ENCODE measurements around the gene ATF7IP2. TPM values are rescaled to one million over a fixed set of nuclear protein-coding genes. Genes with fewer than 3 reads are reported as not detected.
A peak's percentile ranks its signal among the peaks of the same experiment; 100 is the strongest.

The ATF7IP2 gene
- total and polyA plus RNA-seq, 11 donors = 32.4 to 54.7 (median 43.2) TPM

DNA sequence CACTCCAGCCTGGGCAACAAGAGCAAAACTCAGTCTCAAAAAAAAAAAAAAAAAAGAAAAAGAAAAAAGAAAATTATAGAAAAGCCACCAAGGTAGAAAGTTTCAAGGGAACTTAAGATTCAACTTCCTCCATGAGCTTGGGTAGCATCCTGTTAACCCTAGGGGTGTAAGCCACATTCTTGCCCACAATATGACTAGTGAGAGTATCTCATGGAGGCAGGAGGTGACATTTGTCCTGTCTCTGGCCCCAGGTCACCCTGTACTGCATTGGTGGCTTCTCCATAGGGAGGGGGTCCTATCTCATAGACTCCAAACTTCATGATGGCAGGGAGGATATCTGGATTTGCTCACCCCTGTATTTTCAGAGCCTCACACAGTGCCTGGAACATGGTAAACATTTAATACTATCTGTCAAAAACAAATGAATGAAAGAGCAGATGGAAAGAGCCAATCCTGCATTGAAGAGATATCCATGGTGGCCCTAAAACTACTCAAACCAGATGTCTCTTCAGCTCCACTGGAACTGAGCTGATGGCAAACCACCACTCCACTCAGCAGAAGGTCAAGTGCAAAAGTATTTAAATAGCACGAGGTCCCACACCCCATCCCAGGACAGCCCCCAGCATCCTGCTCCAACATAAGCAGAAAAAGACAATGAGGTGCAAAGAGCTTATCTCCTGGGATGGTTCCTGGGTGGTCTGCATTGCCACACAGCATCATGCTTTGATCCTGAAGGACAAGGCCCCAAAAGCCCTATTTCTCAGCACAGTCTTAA, 144.2 kb downstream of the ATF7IP2 start:
- peaks cover 0 to 93% (median 62%) of the 10 kb centered on the region in 9 donors for H3K36me3 ChIP-seq
- ATAC-seq (peak in 3 of 4 donors; percentile 40 to 64 (median 60)), DNase-seq (no peak)
- TF ChIP-seq, protein P1, sequence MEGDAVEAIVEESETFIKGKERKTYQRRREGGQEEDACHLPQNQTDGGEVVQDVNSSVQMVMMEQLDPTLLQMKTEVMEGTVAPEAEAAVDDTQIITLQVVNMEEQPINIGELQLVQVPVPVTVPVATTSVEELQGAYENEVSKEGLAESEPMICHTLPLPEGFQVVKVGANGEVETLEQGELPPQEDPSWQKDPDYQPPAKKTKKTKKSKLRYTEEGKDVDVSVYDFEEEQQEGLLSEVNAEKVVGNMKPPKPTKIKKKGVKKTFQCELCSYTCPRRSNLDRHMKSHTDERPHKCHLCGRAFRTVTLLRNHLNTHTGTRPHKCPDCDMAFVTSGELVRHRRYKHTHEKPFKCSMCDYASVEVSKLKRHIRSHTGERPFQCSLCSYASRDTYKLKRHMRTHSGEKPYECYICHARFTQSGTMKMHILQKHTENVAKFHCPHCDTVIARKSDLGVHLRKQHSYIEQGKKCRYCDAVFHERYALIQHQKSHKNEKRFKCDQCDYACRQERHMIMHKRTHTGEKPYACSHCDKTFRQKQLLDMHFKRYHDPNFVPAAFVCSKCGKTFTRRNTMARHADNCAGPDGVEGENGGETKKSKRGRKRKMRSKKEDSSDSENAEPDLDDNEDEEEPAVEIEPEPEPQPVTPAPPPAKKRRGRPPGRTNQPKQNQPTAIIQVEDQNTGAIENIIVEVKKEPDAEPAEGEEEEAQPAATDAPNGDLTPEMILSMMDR (IDR thresholded peaks at IDR 0.05) = no peak
- TF ChIP-seq POLR2A (IDR thresholded peaks at IDR 0.05) = no peak
- no peak overlapping the region for H3K4me3 ChIP-seq
- H3K27ac ChIP-seq = peak overlapping the region in 7 of 12 donors; percentile 5 to 62 (median 43)
- H3K4me1 ChIP-seq = peaks cover 0 to 9% (median 4%) of the 10 kb centered on the region in 12 donors
- intact Hi-C loops (cut with DNase I) = loop anchor here in 6 of 10 donors (5.0 to 10.0 kb wide), 6 partner anchors 42 to 395 kb away; partner anchors contain the start of gene EMP2 (in 2 of the 6)
- 26 to 50% (median 31%) methylated on average over 1 of the region's 1 CpG for WGBS, 4 donors
- no peaks in the 10 kb centered on the region for H3K9me3 ChIP-seq
- no peaks in the 10 kb centered on the region for H3K27me3 ChIP-seq

DNA sequence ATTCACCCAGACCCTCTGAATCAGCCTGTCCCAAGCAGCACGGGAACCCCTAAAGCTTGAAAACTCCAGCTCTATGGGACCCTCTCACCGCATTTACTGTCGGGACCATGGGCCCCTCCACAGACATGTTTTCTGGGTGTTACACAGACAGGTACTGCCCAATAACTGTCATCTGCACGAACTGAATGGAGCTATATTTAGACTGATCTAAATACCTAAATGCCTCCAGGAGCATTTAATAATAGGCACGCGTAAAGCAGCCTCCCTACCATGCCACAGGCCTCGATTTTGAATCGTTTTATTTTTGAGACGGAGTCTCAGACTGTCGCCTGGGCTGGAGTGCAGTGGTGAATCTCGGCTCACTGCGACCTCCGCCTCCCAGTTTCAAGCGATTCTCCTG, 144.8 kb downstream of the ATF7IP2 start:
- ATAC-seq (peak; percentile 61 to 87 (median 83)), DNase-seq (no peak)
- Histone ChIP-seq H3K27me3 (no peaks in the 10 kb centered on the region), H3K4me3 (no peak overlapping the region), H3K9me3 (no peaks in the 10 kb centered on the region), H3K36me3 (peaks cover 0 to 93% (median 67%) of the 10 kb centered on the region in 9 donors), H3K4me1 (peaks cover 0 to 9% (median 4%) of the 10 kb centered on the region in 12 donors), H3K27ac (peak overlapping the region in 7 of 12 donors; percentile 5 to 62 (median 43))
- WGBS, 4 donors = 60 to 64% (median 62%) methylated on average over 14 of the region's 14 CpGs
- TF ChIP-seq, protein P1 (IDR thresholded peaks at IDR 0.05) = no peak
- intact Hi-C loops (cut with DNase I) = loop anchor here in 1 of 10 donors (10.0 kb wide), 1 partner anchor 54 kb away; the partner anchor contains the start of gene EMP2

DNA sequence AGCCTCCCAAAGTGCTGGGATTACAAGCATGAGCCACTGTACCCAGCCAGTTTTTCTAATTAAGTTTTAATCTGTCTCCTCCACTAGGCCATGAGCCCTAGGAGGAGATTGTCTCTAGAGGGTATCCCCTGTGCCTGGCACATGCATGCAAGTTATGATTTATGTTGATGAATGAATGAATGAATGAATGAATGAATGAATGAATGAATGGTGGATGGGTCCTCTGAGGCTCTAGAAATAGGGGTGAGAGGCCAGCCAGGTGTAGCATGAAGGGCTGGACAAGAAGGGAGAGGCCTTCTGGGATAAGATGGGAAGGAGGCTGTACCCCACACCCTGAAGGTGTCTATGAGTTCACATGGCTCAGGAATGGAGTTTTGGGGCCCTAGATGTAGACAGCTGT, 145.7 kb downstream of the ATF7IP2 start:
- Histone ChIP-seq H3K36me3 (peaks cover 0 to 93% (median 67%) of the 10 kb centered on the region in 9 donors), H3K4me1 (peaks cover 0 to 9% (median 4%) of the 10 kb centered on the region in 12 donors), H3K4me3 (no peak overlapping the region), H3K9me3 (no peaks in the 10 kb centered on the region), H3K27me3 (no peaks in the 10 kb centered on the region), H3K27ac (peak overlapping the region in 1 of 12 donors; percentile 62)
- no peak for ATAC-seq
- intact Hi-C loops (cut with DNase I) = loop anchor here in 1 of 10 donors (10.0 kb wide), 1 partner anchor 53 kb away; the partner anchor contains the start of gene EMP2
- TF ChIP-seq POLR2A (IDR thresholded peaks at IDR 0.05) = no peak
- TF ChIP-seq, protein P1 (IDR thresholded peaks at IDR 0.05) = no peak
- DNase-seq = no peak

Other genes starting within 250 kb of the ATF7IP2 start
- 1 to 10 TPM in 8 of 9 donors, under 1 TPM in 1; 0.56 to 4.6 (median 2.8) TPM for gene GRIN2A, start 203.6 kb upstream of the ATF7IP2 start, total RNA-seq
- under 1 TPM; 0.01 to 0.69 TPM for gene GRIN2A, start 203.6 kb upstream of the ATF7IP2 start, polyA plus RNA-seq
- 100 to 1,000 TPM in 1 of 9 donors, 10 to 100 TPM in 8; 37.8 to 103 (median 64.8) TPM for gene EMP2, start 194.5 kb downstream of the ATF7IP2 start, total RNA-seq
- 10 to 100 TPM; 34.5 to 47.2 TPM for gene EMP2, start 194.5 kb downstream of the ATF7IP2 start, polyA plus RNA-seq